ENCODE data around the gene XRCC6.

DNA sequence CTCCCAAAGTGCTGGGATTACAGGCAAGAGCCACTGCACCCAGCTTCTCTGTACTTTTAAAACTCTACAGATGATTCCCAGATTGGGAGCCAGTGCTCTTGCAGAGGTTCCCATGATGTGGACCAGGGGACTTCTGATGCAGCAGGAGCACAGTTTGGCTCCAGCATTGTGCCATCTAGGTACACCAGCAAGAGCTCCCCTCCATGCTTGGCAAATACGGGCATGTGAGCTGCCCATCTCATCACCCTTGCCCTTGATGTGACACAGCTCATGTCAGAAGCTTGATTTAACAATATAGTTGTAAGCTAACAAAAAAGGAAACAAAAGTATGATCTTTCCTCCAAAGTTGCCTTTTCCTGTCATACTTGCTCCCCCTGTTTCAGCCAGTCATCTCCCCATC is 38.8 kb downstream of the XRCC6 start:
- TF ChIP-seq GLIS3 (CRISPR knock-in tag; IDR thresholded peaks at IDR 0.05): no peak
- TF ChIP-seq, protein P1, sequence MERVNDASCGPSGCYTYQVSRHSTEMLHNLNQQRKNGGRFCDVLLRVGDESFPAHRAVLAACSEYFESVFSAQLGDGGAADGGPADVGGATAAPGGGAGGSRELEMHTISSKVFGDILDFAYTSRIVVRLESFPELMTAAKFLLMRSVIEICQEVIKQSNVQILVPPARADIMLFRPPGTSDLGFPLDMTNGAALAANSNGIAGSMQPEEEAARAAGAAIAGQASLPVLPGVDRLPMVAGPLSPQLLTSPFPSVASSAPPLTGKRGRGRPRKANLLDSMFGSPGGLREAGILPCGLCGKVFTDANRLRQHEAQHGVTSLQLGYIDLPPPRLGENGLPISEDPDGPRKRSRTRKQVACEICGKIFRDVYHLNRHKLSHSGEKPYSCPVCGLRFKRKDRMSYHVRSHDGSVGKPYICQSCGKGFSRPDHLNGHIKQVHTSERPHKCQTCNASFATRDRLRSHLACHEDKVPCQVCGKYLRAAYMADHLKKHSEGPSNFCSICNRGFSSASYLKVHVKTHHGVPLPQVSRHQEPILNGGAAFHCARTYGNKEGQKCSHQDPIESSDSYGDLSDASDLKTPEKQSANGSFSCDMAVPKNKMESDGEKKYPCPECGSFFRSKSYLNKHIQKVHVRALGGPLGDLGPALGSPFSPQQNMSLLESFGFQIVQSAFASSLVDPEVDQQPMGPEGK (CRISPR knock-in tag; IDR thresholded peaks at IDR 0.05; ENCODE audit: borderline replicate concordance): no peak
- TF ChIP-seq, protein P2, sequence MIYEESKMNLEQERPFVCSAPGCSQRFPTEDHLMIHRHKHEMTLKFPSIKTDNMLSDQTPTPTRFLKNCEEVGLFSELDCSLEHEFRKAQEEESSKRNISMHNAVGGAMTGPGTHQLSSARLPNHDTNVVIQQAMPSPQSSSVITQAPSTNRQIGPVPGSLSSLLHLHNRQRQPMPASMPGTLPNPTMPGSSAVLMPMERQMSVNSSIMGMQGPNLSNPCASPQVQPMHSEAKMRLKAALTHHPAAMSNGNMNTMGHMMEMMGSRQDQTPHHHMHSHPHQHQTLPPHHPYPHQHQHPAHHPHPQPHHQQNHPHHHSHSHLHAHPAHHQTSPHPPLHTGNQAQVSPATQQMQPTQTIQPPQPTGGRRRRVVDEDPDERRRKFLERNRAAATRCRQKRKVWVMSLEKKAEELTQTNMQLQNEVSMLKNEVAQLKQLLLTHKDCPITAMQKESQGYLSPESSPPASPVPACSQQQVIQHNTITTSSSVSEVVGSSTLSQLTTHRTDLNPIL (CRISPR knock-in tag; IDR thresholded peaks at IDR 0.05; ENCODE audit: low read depth): no peak

Data from SK-N-SH treated with all-trans-retinoic acid at 6 μM for 48 hours (cell line).